ENCODE results near the gene IL17REL.

DNA sequence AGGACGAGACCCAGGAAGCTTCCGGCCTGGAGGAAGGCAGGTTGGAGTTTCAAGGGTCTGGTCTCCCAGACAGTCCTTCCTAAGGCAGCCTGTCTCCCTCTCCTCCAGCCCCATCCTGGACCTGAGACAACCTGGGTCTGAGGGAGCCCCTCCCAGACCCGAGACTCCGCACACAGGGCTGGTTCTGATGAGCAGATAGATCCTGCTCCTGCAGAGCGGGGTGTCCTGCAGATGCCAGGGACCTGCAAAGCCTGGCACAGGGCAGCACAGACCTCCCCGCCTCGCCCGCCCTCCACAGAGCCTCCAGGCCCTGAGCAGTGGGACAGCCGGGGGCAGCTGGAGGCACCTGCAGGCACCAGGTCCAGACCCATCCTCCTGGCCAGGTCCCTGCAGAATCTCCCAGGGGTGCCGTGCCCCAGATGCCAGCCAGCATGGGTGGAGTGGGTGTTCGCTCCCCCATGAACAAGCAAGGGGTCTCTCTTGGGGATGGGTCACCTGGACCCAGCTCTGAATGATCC is 44.2 kb downstream of the IL17REL start:
- TF ChIP-seq, protein P1, sequence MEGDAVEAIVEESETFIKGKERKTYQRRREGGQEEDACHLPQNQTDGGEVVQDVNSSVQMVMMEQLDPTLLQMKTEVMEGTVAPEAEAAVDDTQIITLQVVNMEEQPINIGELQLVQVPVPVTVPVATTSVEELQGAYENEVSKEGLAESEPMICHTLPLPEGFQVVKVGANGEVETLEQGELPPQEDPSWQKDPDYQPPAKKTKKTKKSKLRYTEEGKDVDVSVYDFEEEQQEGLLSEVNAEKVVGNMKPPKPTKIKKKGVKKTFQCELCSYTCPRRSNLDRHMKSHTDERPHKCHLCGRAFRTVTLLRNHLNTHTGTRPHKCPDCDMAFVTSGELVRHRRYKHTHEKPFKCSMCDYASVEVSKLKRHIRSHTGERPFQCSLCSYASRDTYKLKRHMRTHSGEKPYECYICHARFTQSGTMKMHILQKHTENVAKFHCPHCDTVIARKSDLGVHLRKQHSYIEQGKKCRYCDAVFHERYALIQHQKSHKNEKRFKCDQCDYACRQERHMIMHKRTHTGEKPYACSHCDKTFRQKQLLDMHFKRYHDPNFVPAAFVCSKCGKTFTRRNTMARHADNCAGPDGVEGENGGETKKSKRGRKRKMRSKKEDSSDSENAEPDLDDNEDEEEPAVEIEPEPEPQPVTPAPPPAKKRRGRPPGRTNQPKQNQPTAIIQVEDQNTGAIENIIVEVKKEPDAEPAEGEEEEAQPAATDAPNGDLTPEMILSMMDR (IDR thresholded peaks at IDR 0.05): no peak
- TF ChIP-seq POLR2A (IDR thresholded peaks at IDR 0.05): no peak
